Psoas muscle (tissue), 8 donors: ENCODE data around the gene L1TD1. TPM values are rescaled to one million over a fixed set of nuclear protein-coding genes. Genes with fewer than 3 reads are reported as not detected.

Source experiments
- ATAC-seq, 4 donors: fragments of 200-7000 bp; cut with Tn5 transposase; one replicate each; pipeline ENCODE4 v1.9.1; 2020; ENCODE audit warnings: moderate library complexity in 3 of 4, mild to moderate bottlenecking in 2 of 4
- DNase-seq, 2 donors: peaks; one replicate each; pipeline ENCODE4 v3.0.0-alpha.2; 2020
- H3K27ac ChIP-seq: fragments of 200-600 bp; one replicate; pipeline ENCODE4 v1.8.0; 2022
- H3K27me3 ChIP-seq, 3 donors: fragments of 200-600 bp in 1 of 3; one replicate each; pipeline versions ENCODE4 v1.6.1 to v1.8.0; 2013 to 2022; ENCODE audit warnings: low read length in 2 of 3, mild to moderate bottlenecking in 2 of 3, moderate library complexity in 1 of 3; ENCODE audit not compliant: insufficient read depth in 3 of 3
- H3K36me3 ChIP-seq, 2 donors: fragments of 200-600 bp in 1 of 2; one replicate each; pipeline versions ENCODE4 v1.6.1 to v1.8.0; 2013 to 2022; ENCODE audit warnings: low read depth in 1 of 2, mild to moderate bottlenecking in 1 of 2, moderate library complexity in 1 of 2; ENCODE audit not compliant: insufficient read depth in 1 of 2
- H3K4me1 ChIP-seq: fragments of 200-600 bp; one replicate; pipeline ENCODE4 v1.8.0; 2022
- H3K4me3 ChIP-seq: fragments of 200-600 bp; one replicate; pipeline ENCODE4 v1.8.0; 2022; ENCODE audit warnings: mild to moderate bottlenecking
- H3K9me3 ChIP-seq: fragments of 200-600 bp; one replicate; pipeline ENCODE4 v1.8.0; 2022
- CTCF ChIP-seq: fragments of 200-600 bp; IDR thresholded peaks from one replicate; pipeline ENCODE4 v1.8.0; 2022; ENCODE audit warnings: antibody characterized with exemption
- WGBS, 3 donors: extraction: QIAGEN DNeasy Blood & Tissue Kit; methylation state at CpG; one replicate each; pipeline versions ENCODE4 v1.1.6 to v1.1.7; 2013; 5-methylcytosine and 5-hydroxymethylcytosine counted together
- intact Hi-C, 2 donors: fragments of 100-400 bp; cut with DNase I; formaldehyde crosslinking; loops; one replicate each; pipeline versions ENCODE4 v1.11.0 to v1.14.2; 2022
- polyA plus RNA-seq, 3 donors: library from polyadenylated mRNA; stranded (reverse); fragments of 200-250 nt; gene quantifications; one replicate each; pipeline ENCODE4 v1.2.3, GENCODE V29; 2013
- total RNA-seq, 4 donors: library from RNA; stranded (reverse); fragmentation: NEBNext Ultra II Directional in 2 of 4; extraction: Animal tissue kit (Norgen Biotek cat#: 25700) in 2 of 4; gene quantifications; one replicate each; pipeline versions ENCODE4 v1.2.1 to v1.2.4, GENCODE V29; 2021 to 2023
- donor health status: healthy with polysubstance abuse.
- donor health status: DM: no; HTN: no; CAD: no; lungs with moderate emphysema.
- donor health status: Bipolar disorder and iron deficiency.
- donor health status: healthy.
- donor health status: DM: yes; HTN: yes; CAD: no.
- donor health status: DM: no; HTN: no; CAD: no.
- donor health status: DM: no; HTN: no; CAD: no.
- donor health status: DM: yes; HTN: yes; CAD: no.

Gene L1TD1
- total and polyA plus RNA-seq, 7 donors, result 0.01 to 0.06 (median 0.04) TPM; not detected in 3

GRCh38 chr1:62228136-62228882 is 33.7 kb downstream of the L1TD1 start:
- 56 to 76% (median 63%) methylated on average over 12 of the region's 12 CpGs for WGBS, 3 donors
- no peak for ATAC-seq
- Histone ChIP-seq H3K27me3 (no peaks in the 10 kb centered on the region), H3K4me1 (no peaks in the 10 kb centered on the region), H3K4me3 (no peak overlapping the region), H3K9me3 (no peaks in the 10 kb centered on the region), H3K27ac (no peak overlapping the region), H3K36me3 (no peaks in the 10 kb centered on the region)
- intact Hi-C loops, result no loop called here
- no peak for DNase-seq
- TF ChIP-seq CTCF, result no peak

GRCh38 chr1:62228883-62229187 is 34.2 kb downstream of the L1TD1 start:
- no peak overlapping the region for H3K4me3 ChIP-seq
- H3K36me3 ChIP-seq, result no peaks in the 10 kb centered on the region
- H3K27ac ChIP-seq, result no peak overlapping the region
- H3K9me3 ChIP-seq, result no peaks in the 10 kb centered on the region
- DNase-seq (no peak), ATAC-seq (no peak)
- no peaks in the 10 kb centered on the region for H3K4me1 ChIP-seq
- intact Hi-C loops, result no loop called here
- no peak for TF ChIP-seq CTCF
- H3K27me3 ChIP-seq, result no peaks in the 10 kb centered on the region
- WGBS, 3 donors, result 29 to 37% (median 31%) methylated on average over 4 of the region's 4 CpGs

- 85 to 93% (median 89%) methylated on average over 2 to 3 of the region's 3 CpGs for WGBS, 3 donors
- Histone ChIP-seq H3K9me3 (no peaks in the 10 kb centered on the region), H3K4me1 (no peaks in the 10 kb centered on the region), H3K27ac (no peak overlapping the region), H3K4me3 (no peak overlapping the region), H3K27me3 (no peaks in the 10 kb centered on the region), H3K36me3 (no peaks in the 10 kb centered on the region)
- ATAC-seq (no peak), DNase-seq (no peak)
- no peak for TF ChIP-seq CTCF
- intact Hi-C loops, result no loop called here
These were observed 34.8 kb downstream of the L1TD1 start for GRCh38 chr1:62229468-62229867.

GRCh38 chr1:62229932-62230331 is 35.3 kb downstream of the L1TD1 start:
- 13 to 26% (median 25%) methylated on average over 2 of the region's 2 CpGs for WGBS, 3 donors
- H3K36me3 ChIP-seq, result no peaks in the 10 kb centered on the region
- DNase-seq (no peak), ATAC-seq (no peak)
- H3K4me1 ChIP-seq, result no peaks in the 10 kb centered on the region
- intact Hi-C loops, result no loop called here
- no peak overlapping the region for H3K27ac ChIP-seq
- H3K4me3 ChIP-seq, result no peak overlapping the region
- H3K9me3 ChIP-seq, result no peaks in the 10 kb centered on the region
- H3K27me3 ChIP-seq, result no peaks in the 10 kb centered on the region
- TF ChIP-seq CTCF, result no peak

GRCh38 chr1:62230718-62231117 is 36.1 kb downstream of the L1TD1 start:
- Histone ChIP-seq H3K27me3 (no peaks in the 10 kb centered on the region), H3K36me3 (no peaks in the 10 kb centered on the region), H3K27ac (no peak overlapping the region), H3K4me3 (no peak overlapping the region), H3K9me3 (no peaks in the 10 kb centered on the region), H3K4me1 (no peaks in the 10 kb centered on the region)
- no peak for DNase-seq
- intact Hi-C loops, result no loop called here
- TF ChIP-seq CTCF, result no peak
- 84 to 89% (median 88%) methylated on average over 5 of the region's 5 CpGs for WGBS, 3 donors
- ATAC-seq, result no peak
